K562 (cell line): ENCODE results near the gene GAA. TPM values are rescaled to one million over a fixed set of nuclear protein-coding genes. Genes with fewer than 3 reads are reported as not detected.

Experiments
- ATAC-seq: fragments of 200-7000 bp; cut with Tn5 transposase; 3 replicates; pipeline ENCODE4 v1.9.1; 2020; ENCODE audit warnings: moderate library complexity
- BruUV-seq: library from RNA; stranded (reverse); fragments of 400-500 nt; replicated peaks from 2 replicates; lab custom pipeline; 2021; lab: Mats Ljungman, UMichigan
- CTCF ChIA-PET: fragments of 300-600 bp; formaldehyde crosslinking; extraction: SDS; loops from one replicate; lab custom pipeline; 2021; ENCODE audit warnings: low intra/inter-chr PET ratio; lab: Yijun Ruan, JAX
- POLR2A ChIA-PET: fragments of 300-600, 350-650 bp; sonication (Branson Sonifier 250); formaldehyde crosslinking; extraction: SDS; loops from one replicate; lab custom pipeline; 2021; ENCODE audit warnings: antibody characterized with exemption, inconsistent platforms; lab: Yijun Ruan, JAX
- DNase-seq, 4 experiments: peaks; one replicate each; pipeline versions ENCODE4 v3.0.0 to v3.0.0-alpha.2; 2011 to 2018; ENCODE audit warnings: low spot score in 3 of 4, mixed read lengths in 3 of 4; ENCODE audit errors: extremely low read depth in 1 of 4
- FAIRE-seq: peaks from 2 replicates; lab custom pipeline; 2011; peaks lifted over from hg19 to GRCh38; lab: Jason Lieb, UNC
- H2AFZ ChIP-seq: 2 replicates; pipeline ENCODE4 v1.6.0; 2011; ENCODE audit warnings: low read depth, low read length, control low read depth, inconsistent platforms
- H3K27ac ChIP-seq: fragments of 200-600 bp; 3 replicates; pipeline ENCODE4 v1.8.0; 2011; ENCODE audit warnings: low read depth, mild to moderate bottlenecking, control low read depth, inconsistent platforms, low read length, moderate library complexity, mixed read lengths; ENCODE audit errors: extremely low read depth
- H3K27me3 ChIP-seq, 2 experiments: fragments of 300-600 bp in 1 of 2; 2 replicates in 1 of 2; 3 replicates in 1 of 2; pipeline versions ENCODE4 v1.6.0 to v1.8.0; 2011; ENCODE audit warnings: inconsistent platforms in 2 of 2, low read length in 2 of 2, mild to moderate bottlenecking in 1 of 2, mixed read lengths in 1 of 2, moderate library complexity in 1 of 2; ENCODE audit not compliant: control insufficient read depth in 2 of 2, insufficient read depth in 2 of 2
- H3K36me3 ChIP-seq: fragments of 300-600 bp; 3 replicates; pipeline ENCODE4 v1.8.0; 2011; ENCODE audit warnings: mild to moderate bottlenecking, low read length, inconsistent platforms; ENCODE audit not compliant: control insufficient read depth, insufficient read depth
- H3K4me1 ChIP-seq, 2 experiments: fragments of 200-600 bp in 1 of 2; replicated peaks in 1 of 2; 2 replicates in 1 of 2; 3 replicates in 1 of 2; pipeline versions ENCODE4 v1.5.1 to v1.8.0; 2011; ENCODE audit warnings: inconsistent platforms in 2 of 2, low read length in 2 of 2, mild to moderate bottlenecking in 1 of 2, mixed read lengths in 1 of 2, moderate library complexity in 1 of 2; ENCODE audit not compliant: control insufficient read depth in 2 of 2, insufficient read depth in 2 of 2
- H3K4me2 ChIP-seq: 2 replicates; pipeline ENCODE4 v1.6.1; 2011; ENCODE audit warnings: low read length, control low read depth, inconsistent platforms, mixed read lengths; ENCODE audit not compliant: insufficient read depth
- H3K4me3 ChIP-seq: fragments of 200-600 bp; sonication (generic), shearing (Covaris generic); 2 replicates; pipeline ENCODE4 v1.5.1; 2016; ENCODE audit warnings: control low read depth, inconsistent platforms
- H3K79me2 ChIP-seq: fragments of 200-600 bp; 3 replicates; pipeline ENCODE4 v1.8.0; 2011; ENCODE audit warnings: low read length, inconsistent platforms; ENCODE audit not compliant: control insufficient read depth, insufficient read depth
- H3K9ac ChIP-seq, 2 experiments: 2 replicates each; pipeline versions ENCODE4 v1.6.0 to v1.6.1; 2011; ENCODE audit warnings: low read depth in 2 of 2, low read length in 2 of 2, control low read depth in 1 of 2, inconsistent platforms in 1 of 2, mild to moderate bottlenecking in 1 of 2, mixed read lengths in 1 of 2; ENCODE audit not compliant: insufficient read depth in 1 of 2
- H3K9me1 ChIP-seq: one replicate; pipeline ENCODE4 v1.6.0; 2011; ENCODE audit warnings: inconsistent platforms, mild to moderate bottlenecking, low read length, moderate library complexity; ENCODE audit not compliant: control insufficient read depth, insufficient read depth
- H3K9me3 ChIP-seq: replicated peaks from 2 replicates; pipeline ENCODE4 v1.5.1; 2011; ENCODE audit warnings: low read depth, low read length, inconsistent platforms; ENCODE audit not compliant: control insufficient read depth, insufficient read depth
- H4K20me1 ChIP-seq: replicated peaks from 2 replicates; pipeline ENCODE4 v1.6.1; 2011; ENCODE audit warnings: low read length, inconsistent platforms, mixed read lengths; ENCODE audit not compliant: control insufficient read depth, insufficient read depth
- ASH1L ChIP-seq: fragments of 450-650 bp; IDR thresholded peaks from 2 replicates; pipeline ENCODE4 v1.6.1; 2018; ENCODE audit warnings: borderline replicate concordance, mild to moderate bottlenecking, low read depth; ENCODE audit not compliant: partially characterized antibody
- CLOCK ChIP-seq: fragments of 250-450 bp; sonication (Bioruptor Pico); IDR thresholded peaks from 2 replicates; pipeline ENCODE4 v1.4.0; 2020; ENCODE audit warnings: mild to moderate bottlenecking, moderate library complexity, borderline replicate concordance
- CREB3 ChIP-seq: fragments of 450-650 bp; conservative IDR thresholded peaks from 2 replicates; pipeline ENCODE4 v1.6.1; 2016; ENCODE audit warnings: missing genetic modification characterization, low read depth, mild to moderate bottlenecking, missing compliant biosample characterization, moderate library complexity
- NCOA2 ChIP-seq, 2 experiments: fragments of 450-650 bp; IDR thresholded peaks; 2 replicates each; pipeline ENCODE4 v1.6.1; 2018; ENCODE audit warnings: mild to moderate bottlenecking in 2 of 2, moderate library complexity in 1 of 2; ENCODE audit not compliant: partially characterized antibody in 2 of 2
- WGBS: fragments of 100-300 bp; shearing (Covaris generic); methylation state at CpG from one replicate; pipeline ENCODE4 v1.1.6; 2016; ENCODE audit warnings: low coverage, mixed read lengths; ENCODE audit not compliant: insufficient coverage; ENCODE audit errors: missing lambda C conversion rate; 5-methylcytosine and 5-hydroxymethylcytosine counted together
- in situ Hi-C: fragments of 300-500 bp; cut with MboI; formaldehyde crosslinking; loops from 4 replicates; pipeline ENCODE4 v1.15.0; 2018; ENCODE audit warnings: inconsistent platforms, mixed read lengths
- intact Hi-C: fragments of 100-400 bp; cut with micrococcal nuclease; formaldehyde crosslinking; loops from 2 replicates; pipeline ENCODE4 v1.14.2; 2022
- polyA plus RNA-seq, 8 experiments: library from polyadenylated mRNA; depleted of rRNA in 4 of 8; stranded (reverse) in 5 of 8; unstranded in 3 of 8; fragments of >200 nt; fragmentation: Nextera tagmentation in 2 of 8; fragmentation: Illumina TruSeq in 1 of 8; extraction: Ambion mirVana in 2 of 8; extraction: Trizol in 1 of 8; gene quantifications; 2 replicates each; pipeline versions ENCODE4 v1.2.1 to v1.2.3, GENCODE V29; 2011 to 2014; ENCODE audit warnings: inconsistent platforms in 1 of 8, missing spikeins in 1 of 8
- total RNA-seq, 7 experiments: library from RNA; depleted of rRNA in 6 of 7; stranded (reverse); fragments of >200 nt in 6 of 7; fragmentation: Illumina TruSeq in 2 of 7; extraction: Trizol in 2 of 7; gene quantifications; 2 replicates each; pipeline versions ENCODE4 v1.2.1 to v1.2.3, GENCODE V29; 2011 to 2021; ENCODE audit warnings: low replicate concordance in 1 of 7

The GAA gene
- total and polyA plus RNA-seq, 9 of the 15 experiments (the other 6 are each of a cell fraction or from before 2014, with no cell fraction given) = 0.15 to 6.4 (median 1.7) TPM

DNA sequence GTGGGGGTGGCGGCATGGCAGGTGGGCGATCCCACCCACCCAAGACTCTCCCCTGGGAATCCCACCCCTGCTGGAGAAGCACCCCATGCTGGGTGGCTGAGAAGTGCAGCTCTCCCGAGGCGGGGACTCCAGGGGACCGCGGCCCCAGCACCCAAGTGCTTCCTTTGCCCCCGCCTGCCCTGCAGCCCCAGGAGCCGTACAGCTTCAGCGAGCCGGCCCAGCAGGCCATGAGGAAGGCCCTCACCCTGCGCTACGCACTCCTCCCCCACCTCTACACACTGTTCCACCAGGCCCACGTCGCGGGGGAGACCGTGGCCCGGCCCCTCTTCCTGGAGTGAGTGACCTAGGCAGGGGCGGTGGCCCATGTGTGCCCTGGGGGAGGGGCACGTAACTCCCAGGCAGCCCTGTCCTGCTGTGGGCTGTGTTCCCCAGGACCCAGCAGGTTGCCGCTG, 11.7 kb downstream of the GAA start:
- FAIRE-seq = no peak
- ChIA-PET CTCF (no interaction called here), POLR2A (interaction anchor here (0.9 to 1.2 kb wide), 3 partner anchors 8 to 33 kb away, joined by 3 to 5 read pairs (median 3); no protein-coding TSS in a partner anchor)
- Histone ChIP-seq H3K36me3 (no peaks in the 10 kb centered on the region), H3K4me3 (no peak overlapping the region), H3K27ac (no peak overlapping the region), H3K27me3 (peaks cover 51 to 79% of the 10 kb centered on the region in 2 experiments), H3K4me2 (no peak overlapping the region), H3K9ac (peak overlapping the region in 1 of 2 experiments; percentile 45; a peak in 1 of 4 replicates), H3K79me2 (no peaks in the 10 kb centered on the region), H2AFZ (no peak overlapping the region), H4K20me1 (no peaks in the 10 kb centered on the region; the same call in 1 of the 2 replicates), H3K9me3 (0 out of 2 replicates have a peak, but pooled peaks cover 5% of the 10 kb centered on the region), H3K4me1 (peaks cover 0 to 50% of the 10 kb centered on the region in 2 experiments; a peak in 2 of 5 replicates), H3K9me1 (no peaks in the 10 kb centered on the region)
- peak in 2 of 4 experiments; percentile 43 for DNase-seq
- in situ Hi-C loops (no loop called here), intact Hi-C loops (no loop called here)
- no peak for TF ChIP-seq NCOA2 (IDR thresholded peaks at IDR 0.05; ENCODE audit: partially characterized antibody in 2 of 2)
- 19% methylated on average over 16 of the region's 20 CpGs for WGBS
- peak; percentile 26; the same call in 2 of the 3 replicates for ATAC-seq
- BruUV-seq = no TSS peak

DNA sequence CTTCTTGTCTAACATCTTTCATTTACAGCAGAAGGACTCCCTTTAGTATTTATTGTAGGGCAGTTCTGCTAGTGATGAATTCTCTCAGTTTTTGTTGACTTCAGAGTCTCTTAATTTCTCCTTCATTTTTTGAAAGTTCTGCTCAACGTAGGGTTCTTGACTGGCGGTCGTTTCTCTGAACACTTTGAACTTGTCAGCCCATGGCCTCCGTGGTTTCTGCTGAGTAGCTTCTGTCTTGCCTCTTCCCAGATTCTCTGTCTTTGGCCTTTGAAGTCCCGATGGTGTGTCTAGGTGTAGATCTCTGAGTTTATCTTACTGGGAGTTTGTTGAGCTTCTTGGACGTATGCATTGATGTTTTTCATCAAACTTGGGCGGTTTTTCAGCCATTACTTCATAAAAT, 13.4 kb downstream of the GAA start:
- 0 out of 2 replicates have a peak, but pooled peaks cover 5% of the 10 kb centered on the region for H3K9me3 ChIP-seq
- no peak overlapping the region for H3K4me3 ChIP-seq
- H3K27me3 ChIP-seq = peaks cover 50 to 81% of the 10 kb centered on the region in 2 experiments
- H3K9me1 ChIP-seq = no peaks in the 10 kb centered on the region
- no peaks in the 10 kb centered on the region for H3K36me3 ChIP-seq
- H3K9ac ChIP-seq = no peak overlapping the region
- H3K4me2 ChIP-seq = no peak overlapping the region
- DNase-seq = no peak
- no peak overlapping the region for H3K27ac ChIP-seq
- no peak for ATAC-seq
- BruUV-seq = no TSS peak
- no peak for FAIRE-seq
- 5% methylated on average over 7 of the region's 7 CpGs for WGBS
- CTCF ChIA-PET = no interaction called here
- no peaks in the 10 kb centered on the region for H4K20me1 ChIP-seq
- peaks cover 0 to 58% of the 10 kb centered on the region in 2 experiments; a peak in 2 of 5 replicates for H3K4me1 ChIP-seq
- no peaks in the 10 kb centered on the region for H3K79me2 ChIP-seq
- POLR2A ChIA-PET = interaction anchor here (0.8 to 1.5 kb wide), 5 partner anchors 8 to 751 kb away, joined by 3 to 4 read pairs (median 3); partner anchors contain the start of gene GAA
- no peak overlapping the region for H2AFZ ChIP-seq
- in situ Hi-C loops (no loop called here), intact Hi-C loops (no loop called here)
- TF ChIP-seq CLOCK (CRISPR knock-in tag) = no peak
- no peak for TF ChIP-seq ASH1L
- no peak for TF ChIP-seq CREB3
